GM10266 (cell line): ENCODE results near the gene RAB11FIP3.
"Not testable (repeated sequence)": the region's sequence is repeated elsewhere in the genome, so short reads cannot be mapped to it uniquely, and the experiment has no call there.

Experiments used
- DNase-seq: peaks from one replicate; pipeline ENCODE4 v3.0.0; 2012; ENCODE audit errors: extremely low spot score
- CTCF ChIP-seq: IDR thresholded peaks from 2 replicates; pipeline ENCODE4 v1.5.1; 2012; ENCODE audit warnings: mild to moderate bottlenecking, low read depth; ENCODE audit not compliant: control insufficient read depth, insufficient read depth; ENCODE audit errors: missing control alignments

The RAB11FIP3 gene

GRCh38 chr16:386641-387156, 38.8 kb upstream of the RAB11FIP3 start:
- DNase-seq, result no peak
- TF ChIP-seq CTCF, result no peak

GRCh38 chr16:387761-388666, 37.4 kb upstream of the RAB11FIP3 start:
- not testable (repeated sequence) for DNase-seq

- no peak for TF ChIP-seq CTCF
- DNase-seq, result no peak
Observed at GRCh38 chr16:389352-389751, 36.1 kb upstream of the RAB11FIP3 start.

- peak; percentile 81 for TF ChIP-seq CTCF
- no peak for DNase-seq
Observed at GRCh38 chr16:391885-392335, 33.5 kb upstream of the RAB11FIP3 start.

GRCh38 chr16:392450-393030, 32.9 kb upstream of the RAB11FIP3 start:
- no peak for DNase-seq
- no peak for TF ChIP-seq CTCF

GRCh38 chr16:396199-396598, 29.2 kb upstream of the RAB11FIP3 start:
- no peak for TF ChIP-seq CTCF
- no peak for DNase-seq

GRCh38 chr16:396605-397004, 28.8 kb upstream of the RAB11FIP3 start:
- no peak for TF ChIP-seq CTCF
- peak; percentile 71 for DNase-seq
